Stomach (tissue), 4 donors: ENCODE results near the gene PRR16.

ENCODE experiments used
- CTCF ChIP-seq, 7 experiments: fragments of 450-650 bp in 4 of 7; fragments of 200-600 bp in 3 of 7; sonication (generic) in 3 of 7; IDR thresholded peaks; one replicate each; pipeline ENCODE4 v1.5.1; 2016 to 2019; ENCODE audit warnings: antibody characterized with exemption in 7 of 7, control low read depth in 2 of 7, mild to moderate bottlenecking in 1 of 7
- EP300 ChIP-seq: sonication (generic); formaldehyde crosslinking; IDR thresholded peaks from one replicate; pipeline ENCODE4 v1.6.1; 2017; ENCODE audit warnings: antibody characterized with exemption
- POLR2A ChIP-seq, 4 donors: fragments of 450-650 bp; IDR thresholded peaks; one replicate each; pipeline ENCODE4 v1.6.1; 2016; ENCODE audit warnings: antibody characterized with exemption in 4 of 4, control low read depth in 2 of 4, mild to moderate bottlenecking in 1 of 4, moderate library complexity in 1 of 4

GRCh38 chr5:120466341-120467006 is 2.4 kb downstream of the PRR16 start:
- TF ChIP-seq CTCF (IDR thresholded peaks at IDR 0.05) (no peak), EP300 (no peak), POLR2A (IDR thresholded peaks at IDR 0.05) (no peak)
